H9 (cell line): ENCODE data around the gene FCHSD2. TPM values are rescaled to one million over a fixed set of nuclear protein-coding genes. Genes with fewer than 3 reads are reported as not detected.

ENCODE experiments used
- DNase-seq: peaks from one replicate; pipeline ENCODE4 v3.0.0-alpha.2; 2017
- H2AFZ ChIP-seq: one replicate; pipeline ENCODE4 v1.6.1; 2013; ENCODE audit warnings: mild to moderate bottlenecking, low read length, control low read depth, moderate library complexity
- H2AK5ac ChIP-seq: 2 replicates; pipeline ENCODE4 v1.6.1; 2013; ENCODE audit warnings: low read length, control low read depth, mixed read lengths; ENCODE audit not compliant: insufficient read length
- H2BK120ac ChIP-seq: one replicate; pipeline ENCODE4 v1.6.1; 2013; ENCODE audit warnings: low read depth, mild to moderate bottlenecking, low read length, control low read depth, inconsistent platforms; ENCODE audit not compliant: poor library complexity, severe bottlenecking
- H2BK12ac ChIP-seq: 2 replicates; pipeline ENCODE4 v1.6.1; 2013; ENCODE audit warnings: low read length, control low read depth, mixed read lengths, low read depth; ENCODE audit not compliant: insufficient read length
- H2BK15ac ChIP-seq: 2 replicates; pipeline ENCODE4 v1.6.1; 2013; ENCODE audit warnings: low read depth, low read length, control low read depth
- H2BK20ac ChIP-seq: one replicate; pipeline ENCODE4 v1.6.1; 2013; ENCODE audit warnings: low read depth, mild to moderate bottlenecking, low read length, control low read depth, inconsistent platforms; ENCODE audit not compliant: poor library complexity, severe bottlenecking
- H2BK5ac ChIP-seq: 2 replicates; pipeline ENCODE4 v1.6.1; 2013; ENCODE audit warnings: low read length, control low read depth, mixed read lengths; ENCODE audit not compliant: insufficient read length
- H3K14ac ChIP-seq: 2 replicates; pipeline ENCODE4 v1.6.1; 2013; ENCODE audit warnings: low read length, control low read depth; ENCODE audit not compliant: insufficient read depth
- H3K18ac ChIP-seq: 2 replicates; pipeline ENCODE4 v1.6.1; 2013; ENCODE audit warnings: low read depth, mild to moderate bottlenecking, mixed read lengths, low read length, control low read depth; ENCODE audit not compliant: insufficient read length
- H3K23ac ChIP-seq: 2 replicates; pipeline ENCODE4 v1.6.1; 2013; ENCODE audit warnings: low read length, control low read depth, mixed read lengths, low read depth; ENCODE audit not compliant: insufficient read length
- H3K23me2 ChIP-seq: 2 replicates; pipeline ENCODE4 v1.6.1; 2013; ENCODE audit warnings: low read depth, mild to moderate bottlenecking, mixed read lengths, low read length, control low read depth; ENCODE audit not compliant: insufficient read length, poor library complexity, severe bottlenecking
- H3K27ac ChIP-seq: 2 replicates; pipeline ENCODE4 v1.5.1; 2013; ENCODE audit warnings: low read length, control low read depth, mixed read lengths, low read depth; ENCODE audit not compliant: insufficient read length
- H3K27me3 ChIP-seq: 2 replicates; pipeline ENCODE4 v1.6.1; 2013; ENCODE audit warnings: low read length, control low read depth, inconsistent platforms; ENCODE audit not compliant: insufficient read depth
- H3K4ac ChIP-seq: 2 replicates; pipeline ENCODE4 v1.6.1; 2013; ENCODE audit warnings: low read depth, mild to moderate bottlenecking, control low read depth, inconsistent platforms, low read length, moderate library complexity
- H3K4me1 ChIP-seq: 2 replicates; pipeline ENCODE4 v1.6.1; 2013; ENCODE audit warnings: low read length, control low read depth, inconsistent platforms; ENCODE audit not compliant: insufficient read depth
- H3K4me2 ChIP-seq: 2 replicates; pipeline ENCODE4 v1.6.1; 2013; ENCODE audit warnings: low read length, control low read depth, mixed read lengths; ENCODE audit not compliant: insufficient read length, insufficient read depth
- H3K56ac ChIP-seq: 2 replicates; pipeline ENCODE4 v1.6.1; 2013; ENCODE audit warnings: low read depth, mild to moderate bottlenecking, mixed read lengths, low read length, control low read depth; ENCODE audit not compliant: insufficient read length
- H3K79me1 ChIP-seq: 2 replicates; pipeline ENCODE4 v1.6.1; 2013; ENCODE audit warnings: low read depth, mild to moderate bottlenecking, moderate library complexity, low read length, control low read depth, inconsistent platforms; ENCODE audit not compliant: insufficient read depth, poor library complexity, severe bottlenecking
- H3K79me2 ChIP-seq: 2 replicates; pipeline ENCODE4 v1.6.1; 2013; ENCODE audit warnings: low read length, control low read depth, inconsistent platforms; ENCODE audit not compliant: insufficient read depth
- H3K9ac ChIP-seq: 2 replicates; pipeline ENCODE4 v1.6.1; 2013; ENCODE audit warnings: low read length, control low read depth, mixed read lengths; ENCODE audit not compliant: insufficient read length; ENCODE audit errors: extremely low read depth
- H3K9me3 ChIP-seq: one replicate; pipeline ENCODE4 v1.6.1; 2013; ENCODE audit warnings: low read depth, low read length, inconsistent platforms; ENCODE audit not compliant: control insufficient read depth
- H3T11ph ChIP-seq: one replicate; pipeline ENCODE4 v1.6.1; 2013; ENCODE audit warnings: mild to moderate bottlenecking, low read length, control low read depth, inconsistent platforms
- H4K20me1 ChIP-seq: one replicate; pipeline ENCODE4 v1.6.1; 2013; ENCODE audit not compliant: control insufficient read depth, insufficient read length, insufficient read depth
- H4K5ac ChIP-seq: 2 replicates; pipeline ENCODE4 v1.6.1; 2013; ENCODE audit warnings: low read depth, mild to moderate bottlenecking, mixed read lengths, low read length, control low read depth; ENCODE audit not compliant: insufficient read length
- H4K8ac ChIP-seq: replicated peaks from 2 replicates; pipeline ENCODE4 v1.6.1; 2013; ENCODE audit warnings: low read length, control low read depth, mixed read lengths, low read depth; ENCODE audit not compliant: insufficient read length
- H4K91ac ChIP-seq: 2 replicates; pipeline ENCODE4 v1.6.1; 2013; ENCODE audit warnings: low read depth, mild to moderate bottlenecking, moderate library complexity, mixed read lengths, low read length, control low read depth; ENCODE audit not compliant: insufficient read length
- H3K27ac Mint-ChIP-seq, 3 experiments: 2 replicates in 2 of 3; 3 replicates in 1 of 3; pipeline ENCODE4 v1.8.0; 2020 to 2021; ENCODE audit warnings: mixed read lengths in 3 of 3, mild to moderate bottlenecking in 1 of 3, moderate library complexity in 1 of 3
- H3K27me3 Mint-ChIP-seq: 2 replicates; pipeline ENCODE4 v1.8.0; 2021; ENCODE audit warnings: low read depth, mild to moderate bottlenecking, moderate library complexity, mixed read lengths
- H3K36me3 Mint-ChIP-seq, 3 experiments: 2 replicates in 2 of 3; 3 replicates in 1 of 3; pipeline ENCODE4 v1.8.0; 2020 to 2021; ENCODE audit warnings: low read depth in 3 of 3, mixed read lengths in 3 of 3; ENCODE audit not compliant: insufficient read depth in 1 of 3
- H3K4me1 Mint-ChIP-seq, 2 experiments: 2 replicates each; pipeline ENCODE4 v1.8.0; 2020; ENCODE audit warnings: mixed read lengths in 2 of 2
- H3K4me3 Mint-ChIP-seq, 2 experiments: 2 replicates in 1 of 2; 3 replicates in 1 of 2; pipeline ENCODE4 v1.8.0; 2020 to 2021; ENCODE audit warnings: mild to moderate bottlenecking in 2 of 2, mixed read lengths in 2 of 2, moderate library complexity in 1 of 2
- H3K9me3 Mint-ChIP-seq, 2 experiments: 2 replicates in 1 of 2; 3 replicates in 1 of 2; pipeline ENCODE4 v1.8.0; 2020; ENCODE audit warnings: mild to moderate bottlenecking in 2 of 2, mixed read lengths in 2 of 2, moderate library complexity in 1 of 2
- WGBS: extraction: QIAGEN DNeasy Blood & Tissue Kit; methylation state at CpG from one replicate; pipeline ENCODE4 v1.1.7; 2013; ENCODE audit warnings: missing lambda C conversion rate, low lambda C conversion rate, mixed read lengths; ENCODE audit not compliant: insufficient read length; ENCODE audit errors: extremely low coverage; 5-methylcytosine and 5-hydroxymethylcytosine counted together
- total RNA-seq: library from RNA; stranded (reverse); gene quantifications from 2 replicates; pipeline ENCODE4 v1.2.1, GENCODE V29; 2021
- TF ChIP-seq, protein P1 (sequence below): fragments of 200-600 bp; sonication (generic); conservative IDR thresholded peaks from 3 replicates; pipeline ENCODE4 v1.8.0; 2021; ENCODE audit warnings: antibody characterized with exemption, mild to moderate bottlenecking

Gene FCHSD2
- total RNA-seq, 1 experiment from 2014 or later, result 17.8 TPM

DNA sequence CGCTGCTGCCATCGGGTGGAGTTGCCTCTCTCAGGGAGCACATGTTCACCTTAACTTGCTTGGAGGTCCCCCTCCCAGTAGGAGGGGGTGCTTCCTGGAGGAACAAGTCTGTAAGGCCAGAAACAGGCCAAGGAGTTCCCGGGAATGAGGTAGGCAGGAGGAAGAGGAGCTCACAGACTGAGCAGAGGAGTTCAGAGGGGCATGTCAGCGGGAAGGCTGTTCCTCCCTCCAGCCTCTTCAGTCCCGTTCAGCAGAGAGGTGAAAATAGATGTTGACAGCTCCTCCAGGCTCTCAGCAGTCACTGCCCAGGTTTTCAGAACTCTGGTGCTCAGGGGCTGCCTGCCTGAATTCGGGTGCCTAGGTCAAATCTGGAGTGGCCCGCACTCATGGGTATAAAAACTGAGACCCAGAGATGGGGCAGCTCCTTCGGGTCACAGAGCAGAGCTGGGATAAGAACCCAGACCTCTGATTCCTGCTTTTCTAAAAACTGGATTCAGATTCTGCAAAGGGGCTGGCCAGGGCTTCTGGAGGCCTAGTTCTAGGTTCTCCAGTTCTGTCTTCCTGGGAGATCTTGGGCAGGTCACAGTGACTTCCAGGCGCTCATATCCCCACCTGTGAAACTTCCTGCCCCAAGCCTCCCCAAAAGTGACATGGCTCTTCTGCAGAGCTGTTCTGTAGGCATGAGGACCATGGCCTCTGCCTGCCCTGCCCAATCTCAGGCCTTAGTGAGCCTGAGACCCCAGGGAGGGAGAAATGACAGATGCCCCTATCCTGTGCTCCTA, 309.6 kb downstream of the FCHSD2 start:
- no peak overlapping the region for H3K23ac ChIP-seq
- Mint-ChIP-seq H3K27ac (peak overlapping the region in 1 of 3 experiments; percentile 28; a peak in 2 of 7 replicates), H3K36me3 (peaks cover 0 to 2% (median 0%) of the 10 kb centered on the region in 3 experiments; a peak in 2 of 7 replicates), H3K4me3 (no peak overlapping the region), H3K9me3 (no peaks in the 10 kb centered on the region), H3K4me1 (peaks cover 9% of the 10 kb centered on the region in 2 experiments), H3K27me3 (peaks cover 4% of the 10 kb centered on the region; the same call in 1 of the 2 replicates)
- no peaks in the 10 kb centered on the region for H3K79me1 ChIP-seq
- H4K20me1 ChIP-seq, result no peaks in the 10 kb centered on the region
- no peaks in the 10 kb centered on the region for H3K23me2 ChIP-seq
- no peak overlapping the region for H2BK120ac ChIP-seq
- H3K4ac ChIP-seq, result no peak overlapping the region
- no peak overlapping the region for H3T11ph ChIP-seq
- no peak overlapping the region for H3K27ac ChIP-seq
- no peak for DNase-seq
- H4K91ac ChIP-seq, result no peak overlapping the region
- no peaks in the 10 kb centered on the region for H3K27me3 ChIP-seq
- TF ChIP-seq, protein P1, sequence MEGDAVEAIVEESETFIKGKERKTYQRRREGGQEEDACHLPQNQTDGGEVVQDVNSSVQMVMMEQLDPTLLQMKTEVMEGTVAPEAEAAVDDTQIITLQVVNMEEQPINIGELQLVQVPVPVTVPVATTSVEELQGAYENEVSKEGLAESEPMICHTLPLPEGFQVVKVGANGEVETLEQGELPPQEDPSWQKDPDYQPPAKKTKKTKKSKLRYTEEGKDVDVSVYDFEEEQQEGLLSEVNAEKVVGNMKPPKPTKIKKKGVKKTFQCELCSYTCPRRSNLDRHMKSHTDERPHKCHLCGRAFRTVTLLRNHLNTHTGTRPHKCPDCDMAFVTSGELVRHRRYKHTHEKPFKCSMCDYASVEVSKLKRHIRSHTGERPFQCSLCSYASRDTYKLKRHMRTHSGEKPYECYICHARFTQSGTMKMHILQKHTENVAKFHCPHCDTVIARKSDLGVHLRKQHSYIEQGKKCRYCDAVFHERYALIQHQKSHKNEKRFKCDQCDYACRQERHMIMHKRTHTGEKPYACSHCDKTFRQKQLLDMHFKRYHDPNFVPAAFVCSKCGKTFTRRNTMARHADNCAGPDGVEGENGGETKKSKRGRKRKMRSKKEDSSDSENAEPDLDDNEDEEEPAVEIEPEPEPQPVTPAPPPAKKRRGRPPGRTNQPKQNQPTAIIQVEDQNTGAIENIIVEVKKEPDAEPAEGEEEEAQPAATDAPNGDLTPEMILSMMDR, result no peak
- no peak overlapping the region for H2BK5ac ChIP-seq
- WGBS, result no CpG with 5 or more reads among the region's 9 CpGs
- H3K79me2 ChIP-seq, result no peaks in the 10 kb centered on the region
- no peak overlapping the region for H4K5ac ChIP-seq
- no peak overlapping the region for H3K9ac ChIP-seq
- H2AFZ ChIP-seq, result no peak overlapping the region
- no peak overlapping the region for H3K56ac ChIP-seq
- H3K18ac ChIP-seq, result no peak overlapping the region
- no peak overlapping the region for H2BK12ac ChIP-seq
- H4K8ac ChIP-seq, result no peak overlapping the region
- no peak overlapping the region for H2BK15ac ChIP-seq
- no peak overlapping the region for H3K14ac ChIP-seq
- no peak overlapping the region for H2AK5ac ChIP-seq
- H3K9me3 ChIP-seq, result no peaks in the 10 kb centered on the region
- H2BK20ac ChIP-seq, result no peak overlapping the region
- H3K4me2 ChIP-seq, result no peak overlapping the region
- no peaks in the 10 kb centered on the region for H3K4me1 ChIP-seq
